HCT116 (cell line): ENCODE data around the gene GUK1. TPM values are rescaled to one million over a fixed set of nuclear protein-coding genes. Genes with fewer than 3 reads are reported as not detected.

Experiments
- ATAC-seq: fragments of 200-7000 bp; cut with Tn5 transposase; 2 replicates; pipeline ENCODE4 v1.9.1; 2020; ENCODE audit warnings: mild to moderate bottlenecking, moderate library complexity
- BruUV-seq: library from RNA; stranded (reverse); fragments of 400-500 nt; replicated peaks from 2 replicates; lab custom pipeline; 2021; lab: Mats Ljungman, UMichigan
- CTCF ChIA-PET: fragments of 300-600 bp; sonication (Branson Sonifier 250); formaldehyde crosslinking; loops from one replicate; lab custom pipeline; 2021; ENCODE audit warnings: antibody characterized with exemption; lab: Charles Lee
- POLR2A ChIA-PET: fragments of 300-600, 350-600 bp; sonication (Branson Sonifier 250); formaldehyde crosslinking; loops from one replicate; lab custom pipeline; 2021; ENCODE audit warnings: antibody characterized with exemption; lab: Charles Lee
- RAD21 ChIA-PET, 2 experiments: fragments of 300-600 bp; sonication (Branson Sonifier 250); formaldehyde crosslinking; loops; one replicate each; lab custom pipeline; 2023; ENCODE audit warnings: low total read pairs in 2 of 2; ENCODE audit not compliant: uncharacterized antibody in 2 of 2, unreplicated experiment in 2 of 2, low non-redundant PET in 1 of 2; lab: Charles Lee
- DNase-seq: peaks from one replicate; pipeline ENCODE4 v3.0.0-alpha.2; 2010; ENCODE audit warnings: low read depth, low spot score
- H2AFZ ChIP-seq: fragments of 200-600 bp; shearing (Covaris generic), sonication (generic); 2 replicates; pipeline ENCODE4 v1.6.1; 2017; ENCODE audit warnings: low read depth, mixed run types, mixed read lengths, antibody characterized with exemption, low read length; ENCODE audit not compliant: poor library complexity, severe bottlenecking
- H3K27ac ChIP-seq: 2 replicates; pipeline ENCODE4 v1.5.1; 2012; ENCODE audit warnings: low read depth, low read length
- H3K27me3 ChIP-seq: fragments of 200-600 bp; sonication (generic); 2 replicates; pipeline ENCODE4 v1.6.1; 2016; ENCODE audit warnings: mixed run types, low read length, mixed read lengths; ENCODE audit not compliant: insufficient read depth
- H3K36me3 ChIP-seq, 2 experiments: fragments of 200-500 bp in 1 of 2; fragments of 200-600 bp in 1 of 2; sonication (Bioruptor generic) in 1 of 2; sonication (generic) in 1 of 2; 2 replicates each; pipeline versions ENCODE4 v1.5.1 to v1.6.1; 2014 to 2016; ENCODE audit warnings: low read length in 2 of 2, inconsistent platforms in 1 of 2, mixed read lengths in 1 of 2, mixed run types in 1 of 2; ENCODE audit not compliant: insufficient read depth in 2 of 2, control insufficient read depth in 1 of 2
- H3K4me1 ChIP-seq, 2 experiments: fragments of 200-600 bp in 1 of 2; sonication (generic) in 1 of 2; 2 replicates each; pipeline versions ENCODE4 v1.5.1 to v1.6.1; 2012 to 2017; ENCODE audit warnings: low read length in 2 of 2, inconsistent platforms in 1 of 2, mild to moderate bottlenecking in 1 of 2, mixed read lengths in 1 of 2, mixed run types in 1 of 2, moderate library complexity in 1 of 2; ENCODE audit not compliant: insufficient read depth in 2 of 2, control insufficient read depth in 1 of 2
- H3K4me2 ChIP-seq: fragments of 200-600 bp; sonication (generic); 2 replicates; pipeline ENCODE4 v1.6.1; 2017; ENCODE audit warnings: mixed run types, low read length, mixed read lengths
- H3K4me3 ChIP-seq, 2 experiments: fragments of 200-600 bp in 1 of 2; sonication (generic) in 1 of 2; replicated peaks in 1 of 2; 2 replicates each; pipeline ENCODE4 v1.5.1; 2011 to 2016; ENCODE audit warnings: low read length in 2 of 2, control low read depth in 1 of 2, low read depth in 1 of 2, mild to moderate bottlenecking in 1 of 2, mixed read lengths in 1 of 2, mixed run types in 1 of 2
- H3K79me2 ChIP-seq: fragments of 200-600 bp; sonication (generic); 2 replicates; pipeline ENCODE4 v1.6.1; 2017; ENCODE audit warnings: mild to moderate bottlenecking, mixed run types, low read length, moderate library complexity, mixed read lengths; ENCODE audit not compliant: insufficient read depth
- H3K9ac ChIP-seq: fragments of 200-600 bp; sonication (generic); 2 replicates; pipeline ENCODE4 v1.6.1; 2016; ENCODE audit warnings: low read length, mixed read lengths
- H3K9me2 ChIP-seq: fragments of 200-600 bp; sonication (generic), shearing (Covaris generic); 2 replicates; pipeline ENCODE4 v1.6.1; 2017; ENCODE audit warnings: mixed run types, mild to moderate bottlenecking, moderate library complexity; ENCODE audit not compliant: insufficient read depth
- H3K9me3 ChIP-seq, 2 experiments: fragments of 200-500 bp in 1 of 2; fragments of 200-600 bp in 1 of 2; sonication (Bioruptor generic) in 1 of 2; sonication (generic) in 1 of 2; 2 replicates each; pipeline ENCODE4 v1.6.1; 2014 to 2017; ENCODE audit warnings: low read length in 2 of 2, mixed read lengths in 2 of 2, inconsistent platforms in 1 of 2, low read depth in 1 of 2, mild to moderate bottlenecking in 1 of 2, mixed run types in 1 of 2, moderate library complexity in 1 of 2; ENCODE audit not compliant: control insufficient read depth in 1 of 2, insufficient read depth in 1 of 2
- H4K20me1 ChIP-seq: fragments of 200-600 bp; sonication (generic), shearing (Covaris generic); 2 replicates; pipeline ENCODE4 v1.6.1; 2017; ENCODE audit warnings: mixed run types, mild to moderate bottlenecking, moderate library complexity; ENCODE audit not compliant: insufficient read depth
- CEBPB ChIP-seq: IDR thresholded peaks from 2 replicates; pipeline ENCODE4 v1.6.1; 2012; ENCODE audit warnings: low read depth
- CTCF ChIP-seq, 3 experiments: fragments of 200-600 bp in 1 of 3; sonication (generic) in 1 of 3; IDR thresholded peaks in 2 of 3; conservative IDR thresholded peaks in 1 of 3; 2 replicates each; pipeline ENCODE4 v1.5.1; 2012 to 2017; ENCODE audit warnings: low read depth in 2 of 3, low read length in 2 of 3, antibody characterized with exemption in 1 of 3, borderline replicate concordance in 1 of 3, control low read depth in 1 of 3, mild to moderate bottlenecking in 1 of 3, mixed read lengths in 1 of 3, mixed run types in 1 of 3, moderate library complexity in 1 of 3; ENCODE audit not compliant: insufficient read depth in 1 of 3
- EGR1 ChIP-seq: IDR thresholded peaks from 2 replicates; pipeline ENCODE4 v1.6.1; 2012; ENCODE audit warnings: low read depth
- FOSL1 ChIP-seq: IDR thresholded peaks from 2 replicates; pipeline ENCODE4 v1.6.1; 2012; ENCODE audit warnings: low read depth
- MAX ChIP-seq: IDR thresholded peaks from 2 replicates; pipeline ENCODE4 v1.6.1; 2012
- POLR2A ChIP-seq: IDR thresholded peaks from 2 replicates; pipeline ENCODE4 v1.7.0; 2011; ENCODE audit warnings: borderline replicate concordance; ENCODE audit not compliant: insufficient read depth, insufficient read length; ENCODE audit errors: extremely low read depth
- POLR2AphosphoS5 ChIP-seq: IDR thresholded peaks from 2 replicates; pipeline ENCODE4 v1.6.1; 2011; ENCODE audit warnings: mild to moderate bottlenecking, low read depth, low read length, moderate library complexity
- SIN3A ChIP-seq: IDR thresholded peaks from 2 replicates; pipeline ENCODE4 v1.6.1; 2012; ENCODE audit warnings: low read depth
- SP1 ChIP-seq: IDR thresholded peaks from 2 replicates; pipeline ENCODE4 v1.6.1; 2012; ENCODE audit warnings: low read depth
- TCF7L2 ChIP-seq: IDR thresholded peaks from 2 replicates; pipeline ENCODE4 v1.7.0; 2011; ENCODE audit warnings: borderline replicate concordance, inconsistent platforms; ENCODE audit not compliant: insufficient read depth, insufficient read length; ENCODE audit errors: extremely low read depth
- YY1 ChIP-seq: IDR thresholded peaks from 2 replicates; pipeline ENCODE4 v1.6.1; 2011; ENCODE audit warnings: low read length, low read depth, moderate library complexity, mild to moderate bottlenecking; ENCODE audit not compliant: insufficient replicate concordance; ENCODE audit errors: extremely low read depth
- ZBTB33 ChIP-seq: IDR thresholded peaks from 2 replicates; pipeline ENCODE4 v1.6.1; 2011; ENCODE audit warnings: mild to moderate bottlenecking, low read length, moderate library complexity; ENCODE audit not compliant: insufficient replicate concordance; ENCODE audit errors: extremely low read depth
- ZFX ChIP-seq: fragments of 450-650 bp; IDR thresholded peaks from 2 replicates; pipeline ENCODE4 v1.6.1; 2017
- ZNF274 ChIP-seq: fragments of 200-500 bp; sonication (Bioruptor generic); IDR thresholded peaks from 2 replicates; pipeline ENCODE4 v1.6.1; 2014; ENCODE audit warnings: mild to moderate bottlenecking, low read depth, low read length, inconsistent platforms
- intact Hi-C: fragments of 100-400 bp; cut with micrococcal nuclease; formaldehyde crosslinking; loops from 2 replicates; pipeline ENCODE4 v1.10.0; 2022
- total RNA-seq: library from RNA; stranded (reverse); gene quantifications from one replicate; pipeline ENCODE4 v1.2.1, GENCODE V29; 2021; ENCODE audit not compliant: unreplicated experiment

The GUK1 gene
- total RNA-seq, 1 experiment from 2014 or later, result 145 TPM

GRCh38 chr1:228139406-228139930 lies 611 bp upstream of the GUK1 start:
- Histone ChIP-seq H3K36me3 (no peaks in the 10 kb centered on the region), H3K9me2 (no peaks in the 10 kb centered on the region), H3K4me2 (peak overlapping the region; percentile 95), H3K4me3 (peak overlapping the region; percentile 83 to 98), H3K27ac (peak overlapping the region; percentile 56), H2AFZ (no peak overlapping the region), H3K9ac (peak overlapping the region; percentile 81), H4K20me1 (no peaks in the 10 kb centered on the region), H3K9me3 (no peaks in the 10 kb centered on the region), H3K4me1 (peaks cover 0 to 17% of the 10 kb centered on the region in 2 experiments; a peak in 3 of 4 replicates)
- CTCF ChIA-PET, result no interaction called here
- POLR2A ChIA-PET, result no interaction called here
- TSS peak; percentile 91 for BruUV-seq
- ATAC-seq, result peak; percentile 1
- TF ChIP-seq SP1 (no peak), ZNF274 (no peak), TCF7L2 (no peak), CTCF (IDR thresholded peaks at IDR 0.05 in 2 of 3, conservative IDR thresholded peaks at IDR 0.05 in 1 of 3; ENCODE audit: borderline replicate concordance in 1 of 3, insufficient read depth in 1 of 3, low read depth in 2 of 3, low read length in 2 of 3) (no peak), MAX (no peak), SIN3A (peak; percentile 62; the same call in 1 of the 2 replicates), FOSL1 (no peak), EGR1 (no peak), POLR2A (peak; percentile 40), ZBTB33 (no peak), CEBPB (no peak), ZFX (no peak), POLR2AphosphoS5 (no peak; the same call in 1 of the 2 replicates), YY1 (peak; percentile 63)
- TF ChIP-seq, all 23 proteins: peak for 3
- RAD21 ChIA-PET, result no interaction called here
- no peak for DNase-seq
- intact Hi-C loops, result no loop called here
- H3K27me3 ChIP-seq, result peaks cover 3% of the 10 kb centered on the region; the same call in 1 of the 2 replicates
- H3K79me2 ChIP-seq, result peaks cover 42% of the 10 kb centered on the region
